NB4 (cell line): ENCODE measurements around the gene BCAN.

Experiments
- POLR2A ChIP-seq: IDR thresholded peaks from 2 replicates; pipeline ENCODE4 v1.6.1; 2011; ENCODE audit warnings: mild to moderate bottlenecking; ENCODE audit not compliant: insufficient read length; ENCODE audit errors: extremely low read depth
- TF ChIP-seq, protein P1 (sequence below): IDR thresholded peaks from one replicate; pipeline ENCODE4 v1.5.1; 2012; ENCODE audit warnings: low read depth, low read length

DNA sequence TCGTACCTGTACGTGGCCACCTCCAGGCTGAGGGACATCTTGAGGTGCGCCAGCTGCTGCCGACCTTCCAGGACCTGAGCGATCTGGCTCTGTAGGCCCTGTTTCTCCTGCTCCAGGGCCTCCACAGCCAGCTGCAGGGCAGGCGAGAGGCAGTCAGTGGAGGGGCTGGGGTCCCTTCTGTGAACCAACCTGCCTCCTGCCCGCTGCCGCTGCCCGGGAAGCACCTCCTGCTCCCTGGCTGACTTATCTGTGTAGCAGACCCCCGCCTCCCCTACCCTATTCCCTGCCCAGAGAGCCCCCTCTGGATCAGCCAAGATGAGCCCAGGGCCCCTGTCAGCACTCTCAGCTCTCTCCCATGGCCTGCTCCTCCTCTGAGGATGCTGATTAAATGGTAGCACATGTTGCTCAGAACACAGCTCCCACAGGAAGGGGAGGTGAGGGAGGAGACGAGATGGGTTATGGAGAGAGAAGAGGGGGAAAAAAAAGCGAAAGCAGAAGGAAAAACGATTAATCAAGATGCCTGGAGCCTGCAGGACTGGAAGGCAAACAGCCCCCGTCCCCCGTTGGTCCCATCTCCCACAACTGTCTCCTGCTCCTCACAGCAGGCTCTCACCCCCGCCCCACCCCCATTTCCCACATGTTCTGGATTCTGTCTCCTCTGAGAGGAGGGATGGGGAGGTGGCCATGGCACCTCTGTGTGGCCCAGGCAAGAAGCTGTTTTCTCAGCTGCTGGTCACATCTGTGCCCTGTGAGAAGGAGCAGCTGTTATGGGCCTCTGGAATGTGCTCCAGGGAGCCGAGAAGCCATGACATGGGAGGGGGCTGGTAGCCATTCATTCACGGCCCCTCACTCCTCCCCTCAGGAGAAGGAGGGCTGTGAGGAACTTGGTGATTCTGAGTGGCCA is 33.5 kb downstream of the BCAN start:
- TF ChIP-seq, protein P1, sequence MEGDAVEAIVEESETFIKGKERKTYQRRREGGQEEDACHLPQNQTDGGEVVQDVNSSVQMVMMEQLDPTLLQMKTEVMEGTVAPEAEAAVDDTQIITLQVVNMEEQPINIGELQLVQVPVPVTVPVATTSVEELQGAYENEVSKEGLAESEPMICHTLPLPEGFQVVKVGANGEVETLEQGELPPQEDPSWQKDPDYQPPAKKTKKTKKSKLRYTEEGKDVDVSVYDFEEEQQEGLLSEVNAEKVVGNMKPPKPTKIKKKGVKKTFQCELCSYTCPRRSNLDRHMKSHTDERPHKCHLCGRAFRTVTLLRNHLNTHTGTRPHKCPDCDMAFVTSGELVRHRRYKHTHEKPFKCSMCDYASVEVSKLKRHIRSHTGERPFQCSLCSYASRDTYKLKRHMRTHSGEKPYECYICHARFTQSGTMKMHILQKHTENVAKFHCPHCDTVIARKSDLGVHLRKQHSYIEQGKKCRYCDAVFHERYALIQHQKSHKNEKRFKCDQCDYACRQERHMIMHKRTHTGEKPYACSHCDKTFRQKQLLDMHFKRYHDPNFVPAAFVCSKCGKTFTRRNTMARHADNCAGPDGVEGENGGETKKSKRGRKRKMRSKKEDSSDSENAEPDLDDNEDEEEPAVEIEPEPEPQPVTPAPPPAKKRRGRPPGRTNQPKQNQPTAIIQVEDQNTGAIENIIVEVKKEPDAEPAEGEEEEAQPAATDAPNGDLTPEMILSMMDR: no peak
- TF ChIP-seq POLR2A: no peak
